HG02588 (cell line): ENCODE data around the gene LRRN1.
"Not testable (repeated sequence)": the region's sequence is repeated elsewhere in the genome, so short reads cannot be mapped to it uniquely, and the experiment has no call there.

Experiments
- ATAC-seq: cut with Tn5 transposase; IDR thresholded peaks from one replicate; pipeline ENCODE4 v1.9.1; 2021; ENCODE audit warnings: mild to moderate bottlenecking, moderate library complexity; ENCODE audit not compliant: unreplicated experiment

The LRRN1 gene

DNA sequence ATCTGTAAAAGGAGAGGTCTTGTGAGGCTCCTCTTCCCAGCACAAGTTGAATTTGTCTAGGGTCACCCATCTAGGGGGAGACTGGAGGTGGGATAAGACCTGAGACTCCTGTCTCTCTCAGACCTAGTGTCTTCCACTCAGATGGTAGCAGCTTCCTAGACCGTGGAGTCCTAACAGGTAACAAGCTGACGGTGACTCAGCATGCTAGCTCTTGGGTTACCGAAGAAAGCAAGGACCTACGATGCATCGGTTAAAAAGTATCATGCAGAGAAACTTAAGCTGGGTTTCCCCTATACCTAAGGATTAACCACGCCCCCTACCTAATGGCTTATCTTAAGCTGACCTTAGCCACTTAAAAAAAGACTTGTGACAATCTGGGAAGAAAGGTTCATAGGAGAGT lies 7.6 kb downstream of the LRRN1 start:
- ATAC-seq, result no peak

DNA sequence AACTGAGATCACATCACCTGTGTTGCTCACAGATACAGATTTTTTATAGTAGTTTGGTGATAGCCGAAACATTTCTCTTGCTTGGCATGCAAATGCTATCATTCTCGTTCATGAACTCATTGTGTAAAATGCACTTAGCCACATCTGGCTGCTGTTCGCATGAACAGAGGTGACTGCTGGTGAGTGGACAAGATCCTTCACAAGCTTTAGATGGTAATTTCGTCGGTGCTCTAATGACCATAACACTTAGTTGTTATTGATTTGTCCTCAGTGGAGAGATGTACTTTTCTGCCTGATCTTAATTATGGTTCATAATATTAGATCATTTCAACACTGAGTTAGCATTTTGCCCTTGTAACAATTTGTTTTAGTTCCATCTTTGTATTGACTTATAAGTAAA lies 13.8 kb downstream of the LRRN1 start:
- no peak for ATAC-seq

DNA sequence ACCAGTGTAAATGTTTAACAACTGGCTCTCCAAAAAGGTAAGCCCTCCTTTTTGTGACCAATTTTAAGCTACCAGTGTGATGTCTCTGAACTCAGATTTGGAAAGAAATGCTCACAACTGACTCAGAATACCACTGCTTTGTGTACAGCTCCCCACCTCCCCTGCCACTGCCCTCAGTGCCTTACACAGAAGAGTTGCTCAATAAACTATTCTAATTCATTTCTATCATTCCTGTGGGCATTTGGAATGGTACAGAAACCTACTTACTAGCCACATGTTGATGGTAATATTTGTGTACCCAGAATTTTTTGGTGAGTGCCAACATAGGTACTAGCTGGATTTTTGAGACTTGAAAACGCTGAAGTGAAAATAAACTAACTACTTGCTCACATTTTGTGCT lies 16.0 kb downstream of the LRRN1 start:
- no peak for ATAC-seq

DNA sequence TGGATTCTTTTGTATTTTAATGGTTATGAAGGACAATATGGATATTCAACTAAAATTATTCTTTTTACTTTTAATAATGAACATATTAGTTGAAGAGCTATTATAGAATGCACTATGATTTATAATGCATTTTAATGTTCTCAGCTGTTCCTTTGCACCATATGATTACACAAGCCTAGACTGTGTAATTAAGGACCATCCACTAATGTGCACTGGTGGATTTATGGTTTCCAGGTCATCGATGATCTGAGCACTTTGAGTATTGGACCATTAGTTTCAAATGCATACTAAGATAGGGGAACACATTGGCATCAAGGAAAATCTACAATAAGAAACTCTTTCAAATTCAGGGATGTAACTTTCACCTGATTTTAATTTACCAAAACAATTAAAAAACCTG lies 16.8 kb downstream of the LRRN1 start:
- no peak for ATAC-seq

DNA sequence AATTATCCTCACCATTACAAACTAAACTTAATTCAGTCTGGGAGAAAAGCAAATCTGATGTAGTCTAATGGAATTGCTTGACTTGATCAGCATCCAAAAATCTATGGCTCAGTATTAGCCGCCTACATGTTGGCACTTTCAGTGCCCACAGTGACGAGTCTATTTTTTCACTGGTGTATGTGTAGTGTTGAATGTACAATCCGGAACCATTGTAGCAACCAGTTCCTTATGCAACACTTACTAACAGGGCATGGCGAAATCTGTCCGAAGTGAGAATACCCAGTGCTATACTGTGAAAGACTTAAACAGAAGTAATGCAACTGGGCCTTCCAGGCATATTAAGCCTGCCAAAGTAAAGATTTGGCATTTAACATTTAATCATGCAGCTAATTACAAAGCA lies 18.6 kb downstream of the LRRN1 start:
- ATAC-seq, result no peak

DNA sequence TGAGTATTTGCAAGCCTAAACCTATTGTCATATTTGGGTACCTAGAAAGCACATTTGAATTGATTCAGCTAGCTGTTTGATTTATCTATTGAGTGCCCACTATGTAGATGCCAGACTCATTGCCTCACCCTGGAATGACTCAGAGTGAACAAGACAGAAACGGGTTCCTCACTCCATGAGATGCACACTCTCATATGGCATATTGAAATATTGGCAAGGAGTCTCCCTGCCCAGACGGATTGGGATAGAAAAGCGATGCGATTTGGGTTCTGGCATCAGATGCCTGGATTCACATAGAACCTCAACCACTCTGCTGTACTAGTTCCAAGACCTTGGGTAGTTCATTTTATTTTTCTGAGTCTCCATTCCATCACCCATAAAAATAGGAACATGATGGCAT lies 22.5 kb downstream of the LRRN1 start:
- ATAC-seq, result no peak

DNA sequence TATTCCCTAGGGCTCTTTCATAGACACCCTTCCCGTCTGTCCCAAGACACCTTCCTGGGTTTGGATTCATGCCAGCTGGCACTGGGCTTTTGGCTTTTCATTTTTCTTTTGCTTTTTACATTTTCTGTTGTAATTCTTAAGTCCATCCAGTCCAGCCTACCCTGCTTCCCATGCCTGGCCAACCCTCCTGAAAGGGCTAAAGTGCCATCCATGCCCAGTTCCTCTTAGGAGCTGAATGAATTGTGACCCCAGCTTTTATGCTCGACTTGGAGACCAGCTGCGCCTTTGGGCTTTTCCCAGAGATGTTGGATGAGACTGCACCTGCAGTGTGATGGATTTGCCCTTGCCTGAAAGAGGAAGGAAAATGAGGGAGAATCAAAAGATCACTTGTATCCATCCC lies 25.8 kb downstream of the LRRN1 start:
- ATAC-seq, result no peak

DNA sequence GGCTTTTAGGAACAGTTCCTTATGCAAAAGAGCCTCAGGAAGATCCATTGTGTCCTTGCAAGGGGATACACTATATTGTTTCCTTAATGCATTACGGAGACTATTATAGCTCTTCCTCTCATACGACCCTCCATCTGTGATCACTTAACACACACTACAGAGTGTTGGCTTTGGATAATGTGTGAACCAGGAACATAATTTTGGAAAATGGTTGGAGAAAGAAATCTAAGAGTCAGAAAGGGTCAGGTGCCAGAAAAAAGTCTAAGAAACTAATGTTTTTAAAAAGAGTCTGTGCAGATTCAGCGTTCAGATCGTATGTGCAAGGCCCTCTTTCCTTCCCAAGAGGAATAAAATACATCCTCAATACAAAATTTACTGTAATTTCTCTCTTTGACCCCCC lies 27.3 kb downstream of the LRRN1 start:
- ATAC-seq, result no peak

DNA sequence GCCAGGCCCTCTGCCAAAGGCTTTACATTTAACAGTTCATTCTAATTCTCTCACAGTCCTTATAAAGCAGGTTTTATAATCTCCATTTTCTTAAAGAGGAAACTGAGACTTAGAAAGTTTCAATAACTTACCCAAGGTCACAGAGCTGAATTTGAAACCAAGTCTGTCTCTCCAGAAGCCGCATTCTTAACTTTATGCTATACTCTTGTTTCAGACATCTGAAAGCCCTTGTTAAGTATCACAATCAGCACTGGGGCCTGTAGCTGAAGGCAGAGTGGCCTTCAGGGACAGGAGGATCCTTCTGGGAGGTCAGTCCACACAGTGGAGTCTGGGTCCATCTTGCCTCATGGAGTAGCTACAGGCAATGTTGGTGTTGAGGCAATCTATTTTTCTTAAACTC lies 27.9 kb downstream of the LRRN1 start:
- no peak for ATAC-seq

DNA sequence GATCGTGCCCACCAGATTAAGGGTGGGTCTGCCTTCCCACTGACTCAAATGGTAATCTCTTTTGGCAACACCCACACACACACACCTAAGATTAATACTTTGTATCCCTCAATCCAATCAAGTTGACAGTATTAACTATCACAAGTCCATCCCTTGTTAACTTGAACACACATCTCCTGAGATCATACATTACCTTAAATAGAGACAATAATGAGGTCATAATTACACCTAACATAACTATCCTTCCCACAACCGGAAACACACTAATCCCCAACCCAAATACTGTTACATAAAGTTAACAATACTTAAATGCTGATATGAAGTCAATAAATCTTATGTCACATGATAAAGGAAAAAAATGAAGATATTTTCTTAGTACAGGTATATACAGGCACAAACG lies 29.2 kb downstream of the LRRN1 start:
- not testable (repeated sequence) for ATAC-seq

DNA sequence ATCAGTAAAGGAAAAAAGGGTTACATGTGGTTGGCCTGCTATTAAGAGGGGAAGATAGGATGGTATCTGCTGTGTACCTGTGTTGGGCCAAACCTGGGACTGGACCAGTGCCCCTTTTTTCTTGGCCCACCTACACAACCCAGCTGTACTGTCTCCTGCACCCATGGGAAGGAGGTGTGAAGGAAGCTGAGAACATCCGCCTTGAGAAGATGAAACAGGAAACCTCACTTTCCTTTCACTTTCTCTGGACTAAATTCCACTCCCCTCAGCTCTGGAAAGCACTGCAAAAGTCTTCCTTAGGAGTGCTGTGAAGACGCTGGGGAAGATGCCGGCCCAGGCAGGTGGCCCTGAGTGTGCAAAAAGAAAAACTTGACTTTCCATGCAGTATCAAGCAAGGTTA lies 37.6 kb downstream of the LRRN1 start:
- ATAC-seq, result no peak

DNA sequence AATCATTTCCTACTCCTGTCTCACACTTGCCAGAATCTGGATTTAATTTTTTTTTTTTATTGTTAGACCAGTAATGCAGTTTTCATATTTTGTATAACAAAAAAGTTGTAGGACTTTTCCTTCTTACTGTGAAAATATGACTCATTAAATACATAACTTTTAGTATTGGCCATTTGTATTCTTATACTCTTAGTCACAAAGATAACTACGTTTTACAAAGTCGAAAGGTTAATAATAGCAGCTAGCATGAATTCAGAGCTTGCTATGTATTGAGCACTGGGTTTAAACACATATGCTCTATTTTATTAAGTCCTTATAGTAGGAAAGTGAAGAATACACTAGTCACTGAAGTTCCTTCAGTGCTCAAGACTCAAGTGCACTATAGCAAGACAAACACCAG lies 43.1 kb downstream of the LRRN1 start:
- ATAC-seq, result no peak

DNA sequence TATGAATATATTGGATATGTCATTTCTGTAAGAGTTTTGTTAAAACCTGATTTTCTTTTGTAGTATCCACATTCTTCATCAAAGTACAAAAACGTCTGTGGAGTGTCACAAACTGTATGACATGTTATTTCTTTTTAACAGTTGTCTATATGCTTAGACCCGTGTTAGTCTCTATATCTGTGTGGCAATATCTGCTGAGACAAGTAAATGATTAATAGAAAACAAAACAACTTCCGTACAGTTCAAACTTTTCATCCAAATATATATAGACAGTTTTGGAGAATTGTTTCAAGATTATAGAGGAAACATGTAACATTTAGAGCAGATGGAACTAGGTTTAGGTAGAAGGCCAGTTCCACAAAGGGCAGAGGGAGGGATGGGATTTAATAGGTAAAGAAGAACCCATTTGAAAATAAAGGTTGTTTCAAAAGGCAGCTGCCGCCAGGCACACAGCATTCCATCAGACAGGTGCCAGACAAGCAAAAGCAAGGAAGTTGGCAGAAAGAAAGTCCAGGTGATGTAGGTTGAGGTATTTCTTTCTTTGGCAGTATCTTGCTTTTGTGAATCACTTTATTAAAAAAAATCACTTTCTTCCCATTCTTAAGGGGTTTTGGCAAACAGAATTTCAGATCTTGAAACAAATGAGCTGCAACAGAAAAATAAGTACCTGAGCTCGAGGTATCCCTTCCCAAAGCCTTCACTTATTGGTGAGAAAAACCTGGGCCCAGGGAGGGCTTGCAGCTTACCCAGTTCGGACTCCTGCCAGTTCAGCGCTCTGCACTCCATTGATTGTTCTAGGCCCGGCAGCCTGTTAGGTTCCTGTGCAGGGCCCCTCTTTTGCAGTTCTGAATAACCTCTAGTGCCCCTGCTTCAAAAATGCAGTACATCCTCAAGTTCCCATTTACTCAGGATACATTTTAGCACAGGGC lies 49.0 kb downstream of the LRRN1 start:
- no peak for ATAC-seq

DNA sequence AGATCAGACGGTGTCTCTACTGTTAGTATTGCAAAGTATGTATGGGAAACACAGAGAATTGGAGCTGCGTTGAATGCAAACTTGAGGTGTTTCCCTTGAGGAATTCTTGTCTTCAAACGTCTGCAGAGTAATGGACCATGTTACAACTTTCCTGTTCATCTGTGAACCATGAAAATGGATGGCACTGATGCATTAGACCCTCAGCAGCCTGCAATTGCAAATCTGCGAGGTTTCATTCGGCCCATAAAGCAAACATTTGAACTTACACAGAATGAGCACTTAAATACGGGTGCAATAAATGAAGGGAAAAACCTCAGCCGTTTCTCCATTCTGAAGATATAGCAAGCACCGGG lies 49.7 kb downstream of the LRRN1 start:
- ATAC-seq, result no peak

DNA sequence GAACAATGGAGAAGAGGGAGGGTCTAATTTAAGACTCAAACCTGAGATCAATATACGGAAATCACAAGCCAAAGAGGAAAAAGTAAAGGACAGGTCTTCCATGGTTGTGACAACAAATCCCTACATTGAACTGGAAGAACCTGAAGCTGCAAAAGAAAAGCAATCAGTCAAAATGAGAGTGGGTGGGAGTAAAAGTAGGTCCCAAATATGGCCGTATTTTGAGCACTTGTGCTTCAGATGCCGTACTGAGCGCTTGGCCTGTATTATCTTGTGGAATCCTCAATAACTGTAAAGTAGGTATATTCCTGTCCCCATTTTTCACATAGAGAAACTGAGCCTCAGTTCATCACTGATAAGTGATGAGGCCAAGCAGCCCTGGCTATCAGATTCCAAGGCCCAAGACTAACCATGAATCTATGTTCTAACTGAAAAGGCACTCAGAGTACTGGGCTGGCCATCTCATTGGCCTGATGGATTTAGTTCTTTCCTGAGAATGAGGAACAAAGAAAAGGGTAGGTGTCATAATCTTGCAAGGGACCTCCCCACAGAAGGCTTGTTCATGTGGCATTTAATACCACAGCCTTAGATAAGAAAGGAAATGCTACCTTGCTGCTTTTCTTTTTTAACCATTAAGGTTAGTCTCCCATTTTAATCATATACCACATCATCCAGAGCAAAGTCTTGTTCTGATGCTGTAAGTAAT lies 52.5 kb downstream of the LRRN1 start:
- peak; percentile 97 for ATAC-seq

DNA sequence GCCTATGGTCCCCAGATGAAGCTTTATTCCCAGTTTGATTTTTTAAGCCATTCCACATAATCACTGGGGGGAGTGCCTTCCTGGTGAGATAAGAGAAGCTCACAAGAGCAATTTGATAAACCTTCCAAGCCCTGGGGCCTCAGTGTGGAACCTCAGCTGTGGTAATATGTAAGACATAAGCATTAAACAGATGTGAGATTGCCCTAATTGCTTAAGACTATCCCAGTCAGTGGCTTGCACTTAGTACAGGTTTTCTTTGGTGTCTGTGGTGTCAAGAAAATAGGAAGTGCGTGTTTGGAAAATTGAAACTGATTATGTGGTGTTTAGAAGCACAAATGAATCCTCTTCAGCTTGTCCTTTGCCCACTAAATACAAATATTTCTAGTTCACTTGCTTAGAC lies 54.3 kb downstream of the LRRN1 start:
- ATAC-seq, result no peak

DNA sequence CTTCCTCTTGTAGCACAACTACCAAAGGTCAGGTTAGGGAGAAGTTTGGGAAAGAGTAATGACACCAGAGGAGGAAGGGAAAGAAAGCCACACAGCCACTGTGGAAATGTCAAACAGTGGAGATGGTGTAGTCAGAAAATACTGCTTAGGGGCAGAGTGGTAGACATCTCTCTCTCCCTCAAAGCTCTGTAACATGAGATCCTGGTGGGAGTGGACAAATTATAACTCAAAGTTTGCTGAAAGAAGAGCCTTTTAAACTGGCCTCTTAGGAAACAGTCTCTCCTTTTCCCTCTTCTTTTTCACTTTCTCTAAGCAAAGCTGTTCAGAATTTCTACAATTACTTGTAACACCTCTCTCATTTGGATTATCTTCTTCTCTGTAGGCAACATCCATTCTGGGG lies 55.8 kb downstream of the LRRN1 start:
- ATAC-seq, result no peak

DNA sequence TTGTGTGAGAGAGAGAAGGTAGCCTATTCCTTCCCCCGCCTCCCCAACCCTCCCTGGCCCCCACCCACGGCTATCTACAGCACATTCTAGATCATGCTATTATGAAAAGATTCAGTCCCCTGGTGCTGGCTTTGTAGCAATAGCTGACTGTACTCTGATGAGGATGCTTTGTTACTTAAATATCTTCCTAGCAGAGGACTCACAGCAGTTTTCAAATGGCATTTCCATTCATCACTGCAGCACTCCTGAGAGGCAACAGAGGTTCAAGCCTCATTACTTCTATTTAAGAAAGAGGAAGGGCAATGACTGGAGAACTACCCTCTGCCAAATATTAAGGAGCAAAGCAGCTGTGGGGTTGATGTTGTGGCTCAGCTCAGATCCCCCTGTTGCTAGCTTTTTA lies 61.0 kb downstream of the LRRN1 start:
- no peak for ATAC-seq

DNA sequence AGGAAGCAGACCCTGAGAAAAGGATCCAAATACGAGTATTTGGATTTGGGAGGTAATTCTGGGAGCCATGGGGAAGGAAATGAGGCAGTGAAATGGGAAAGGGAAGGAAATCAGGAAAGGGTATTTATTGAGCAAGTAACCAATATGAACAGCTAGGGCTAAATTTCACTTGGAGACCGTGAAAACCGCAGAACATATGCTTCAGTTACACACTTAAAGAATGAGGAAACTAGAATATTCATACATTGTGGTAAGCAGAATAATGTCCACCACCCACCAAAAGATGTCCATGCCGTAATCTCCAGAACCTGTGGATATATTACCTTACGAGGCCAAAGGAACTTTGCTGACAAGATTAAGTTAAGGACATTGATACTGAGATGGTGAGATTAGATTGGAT lies 63.3 kb downstream of the LRRN1 start:
- ATAC-seq, result no peak

DNA sequence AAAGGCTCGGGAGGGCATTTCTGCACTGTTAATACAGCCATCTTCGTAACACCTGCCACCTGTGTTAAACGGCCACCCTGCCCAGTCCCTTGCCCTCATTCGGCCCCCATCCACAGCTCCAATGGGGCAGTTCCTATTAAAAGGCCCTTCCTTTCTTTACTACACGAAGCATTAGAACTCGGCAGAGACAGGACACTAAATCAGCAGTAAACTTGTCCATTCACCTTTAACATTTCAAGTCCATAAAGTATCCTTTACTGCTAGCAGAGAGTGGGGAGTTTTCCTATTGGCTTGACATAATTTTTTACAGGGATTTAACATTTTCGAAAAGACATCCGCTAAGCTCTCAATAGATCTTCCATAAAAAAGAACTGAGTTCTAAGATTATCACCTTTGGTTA lies 76.3 kb downstream of the LRRN1 start:
- no peak for ATAC-seq

DNA sequence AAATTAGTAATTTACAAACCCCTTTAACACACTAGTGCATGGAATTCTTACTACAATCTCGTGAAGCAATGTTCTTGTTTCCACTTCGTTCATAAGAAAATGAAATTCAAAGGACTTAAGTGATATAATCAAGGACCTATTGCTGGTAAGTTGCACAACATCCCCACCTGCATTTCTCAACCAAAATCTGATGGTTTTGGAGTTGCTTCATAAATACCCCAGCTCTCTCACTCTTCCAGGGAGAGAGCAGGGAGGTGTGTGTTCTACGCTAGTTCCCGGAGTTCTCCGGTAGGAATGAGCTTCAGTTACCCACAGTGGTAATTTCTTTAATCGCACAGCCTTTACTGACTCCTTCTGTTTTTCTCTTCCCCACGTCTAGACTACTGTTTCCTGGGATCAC lies 81.8 kb downstream of the LRRN1 start:
- ATAC-seq, result no peak

DNA sequence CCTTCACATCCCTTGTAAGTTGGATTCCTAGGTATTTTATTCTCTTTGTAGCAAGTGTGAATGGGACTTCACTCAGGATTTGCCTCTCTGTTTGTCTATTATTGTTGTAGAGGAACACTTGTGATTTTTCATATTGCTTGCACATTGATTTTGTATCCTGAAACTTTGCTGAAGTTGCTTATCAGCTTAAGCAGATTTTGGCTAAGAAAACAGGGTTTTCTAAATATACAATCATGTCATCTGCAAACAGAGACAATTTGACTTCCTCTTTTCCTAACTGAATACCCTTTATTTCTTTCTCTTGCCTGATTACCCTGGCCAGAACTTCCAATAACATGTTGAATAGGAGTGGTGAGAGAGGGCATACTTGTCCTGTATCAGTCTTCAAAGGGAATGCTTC lies 88.1 kb downstream of the LRRN1 start:
- ATAC-seq, result not testable (repeated sequence)

DNA sequence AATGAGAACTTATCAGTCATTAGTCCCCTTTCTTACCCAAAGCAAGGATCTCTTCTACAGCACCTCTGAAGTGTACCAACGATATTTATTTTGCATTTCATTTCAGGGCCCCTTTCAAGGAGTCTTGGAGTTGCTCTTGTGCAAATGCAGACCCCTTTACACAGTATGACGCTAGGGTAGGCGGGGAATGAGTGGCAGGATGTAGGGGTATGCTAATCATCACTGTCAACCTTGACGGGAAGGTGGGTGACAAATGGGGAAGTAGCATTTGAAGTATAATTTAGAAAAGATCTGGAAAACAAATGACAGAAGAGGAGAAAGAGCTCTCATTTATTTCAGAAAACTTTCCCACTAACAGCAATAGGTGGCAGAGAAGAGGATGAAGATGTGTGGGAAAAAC lies 94.4 kb downstream of the LRRN1 start:
- no peak for ATAC-seq
